ENCODE data around the gene NEGR1. TPM values are rescaled to one million over a fixed set of nuclear protein-coding genes. Genes with fewer than 3 reads are reported as not detected.
A peak's percentile ranks its signal among the peaks of the same experiment; 100 is the strongest.

NEGR1 gene
- total and polyA plus RNA-seq, 2 experiments from 2014 or later, result 1.0 to 2.8 TPM

GRCh38 chr1:71521655-71522264 is 760.6 kb downstream of the NEGR1 start:
- Histone ChIP-seq H3K4me2 (no peak overlapping the region), H4K20me1 (ENCODE audit: insufficient read depth, poor library complexity, severe bottlenecking) (no peaks in the 10 kb centered on the region), H3K9me3 (ENCODE audit: low read depth) (no peaks in the 10 kb centered on the region), H3K79me2 (no peaks in the 10 kb centered on the region), H3K27ac (no peak overlapping the region), H3K9me2 (replicated peaks; ENCODE audit: insufficient read depth) (no peaks in the 10 kb centered on the region), H3K27me3 (no peaks in the 10 kb centered on the region), H3K4me3 (no peak overlapping the region), H2AFZ (peak overlapping the region; percentile 36), H3K4me1 (ENCODE audit: insufficient read depth) (no peaks in the 10 kb centered on the region), H3K36me3 (replicated peaks; ENCODE audit: insufficient read depth, low read depth) (no peaks in the 10 kb centered on the region)
- peak; percentile 49 for DNase-seq (ENCODE audit: low spot score)
- no peak for TF ChIP-seq EZH2phosphoT487 (IDR thresholded peaks at IDR 0.05; ENCODE audit: low read depth, severe bottlenecking, unreplicated experiment)
- TF ChIP-seq, protein P1, sequence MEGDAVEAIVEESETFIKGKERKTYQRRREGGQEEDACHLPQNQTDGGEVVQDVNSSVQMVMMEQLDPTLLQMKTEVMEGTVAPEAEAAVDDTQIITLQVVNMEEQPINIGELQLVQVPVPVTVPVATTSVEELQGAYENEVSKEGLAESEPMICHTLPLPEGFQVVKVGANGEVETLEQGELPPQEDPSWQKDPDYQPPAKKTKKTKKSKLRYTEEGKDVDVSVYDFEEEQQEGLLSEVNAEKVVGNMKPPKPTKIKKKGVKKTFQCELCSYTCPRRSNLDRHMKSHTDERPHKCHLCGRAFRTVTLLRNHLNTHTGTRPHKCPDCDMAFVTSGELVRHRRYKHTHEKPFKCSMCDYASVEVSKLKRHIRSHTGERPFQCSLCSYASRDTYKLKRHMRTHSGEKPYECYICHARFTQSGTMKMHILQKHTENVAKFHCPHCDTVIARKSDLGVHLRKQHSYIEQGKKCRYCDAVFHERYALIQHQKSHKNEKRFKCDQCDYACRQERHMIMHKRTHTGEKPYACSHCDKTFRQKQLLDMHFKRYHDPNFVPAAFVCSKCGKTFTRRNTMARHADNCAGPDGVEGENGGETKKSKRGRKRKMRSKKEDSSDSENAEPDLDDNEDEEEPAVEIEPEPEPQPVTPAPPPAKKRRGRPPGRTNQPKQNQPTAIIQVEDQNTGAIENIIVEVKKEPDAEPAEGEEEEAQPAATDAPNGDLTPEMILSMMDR (IDR thresholded peaks at IDR 0.05; ENCODE audit: poor library complexity), result peak; percentile 76
- no peak for TF ChIP-seq EZH2 (IDR thresholded peaks at IDR 0.05; ENCODE audit: borderline replicate concordance)
- WGBS (ENCODE audit: low lambda C conversion rate, missing lambda C conversion rate), result 93% methylated on average over 1 of the region's 1 CpG

DNA sequence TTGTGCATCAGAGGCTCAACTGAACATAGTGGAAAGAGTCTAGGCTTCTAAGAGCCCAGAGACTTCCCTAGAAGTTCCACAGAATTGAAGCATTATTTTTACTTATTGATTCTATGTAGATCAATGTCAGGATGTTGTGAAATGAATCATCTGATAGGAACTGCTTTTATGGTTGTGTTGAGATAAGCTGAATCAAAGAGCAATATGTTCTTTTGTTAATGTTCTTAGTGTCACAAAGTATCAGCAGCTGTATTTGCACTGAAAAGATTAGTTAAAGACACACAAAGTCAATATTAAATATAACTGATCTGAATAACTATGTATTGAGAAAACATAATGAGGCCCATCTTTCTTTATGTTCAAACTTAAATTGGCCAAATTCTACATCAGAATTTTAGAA is 770.8 kb downstream of the NEGR1 start:
- H2AFZ ChIP-seq, result no peak overlapping the region
- H3K27ac ChIP-seq, result no peak overlapping the region
- no peaks in the 10 kb centered on the region for H3K79me2 ChIP-seq
- no peaks in the 10 kb centered on the region for H3K9me2 ChIP-seq (replicated peaks; ENCODE audit: insufficient read depth)
- DNase-seq (ENCODE audit: low spot score), result no peak
- no peaks in the 10 kb centered on the region for H4K20me1 ChIP-seq (ENCODE audit: insufficient read depth, poor library complexity, severe bottlenecking)
- H3K9me3 ChIP-seq (ENCODE audit: low read depth), result no peaks in the 10 kb centered on the region
- TF ChIP-seq EZH2 (IDR thresholded peaks at IDR 0.05; ENCODE audit: borderline replicate concordance), result no peak
- H3K4me2 ChIP-seq, result no peak overlapping the region
- no peak overlapping the region for H3K4me3 ChIP-seq
- no peaks in the 10 kb centered on the region for H3K27me3 ChIP-seq
- H3K4me1 ChIP-seq (ENCODE audit: insufficient read depth), result peaks cover 4% of the 10 kb centered on the region
- no peaks in the 10 kb centered on the region for H3K36me3 ChIP-seq (replicated peaks; ENCODE audit: insufficient read depth, low read depth)

DNA sequence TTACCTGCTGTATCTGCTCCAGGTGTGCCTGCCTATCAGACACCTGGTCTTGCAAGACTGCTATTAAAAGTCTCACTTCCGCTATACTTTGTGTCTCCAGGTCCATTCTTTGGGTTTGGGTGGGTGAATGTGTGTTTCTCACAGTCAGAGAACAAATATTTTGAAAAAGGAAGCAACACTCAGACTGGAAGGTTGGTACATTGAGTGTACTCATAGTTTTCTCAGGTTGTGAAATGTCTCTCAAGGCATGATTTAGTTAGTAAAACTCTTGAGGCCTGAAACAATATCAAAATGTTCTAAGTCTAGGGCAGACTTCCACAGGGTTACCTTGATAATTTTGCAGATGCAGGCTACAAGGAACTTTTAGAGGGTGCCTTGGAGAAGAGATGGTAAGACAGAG is 771.6 kb downstream of the NEGR1 start:
- Histone ChIP-seq H3K27ac (no peak overlapping the region), H3K9me3 (ENCODE audit: low read depth) (no peaks in the 10 kb centered on the region), H3K4me1 (ENCODE audit: insufficient read depth) (peaks cover 4% of the 10 kb centered on the region), H3K79me2 (no peaks in the 10 kb centered on the region), H3K36me3 (replicated peaks; ENCODE audit: insufficient read depth, low read depth) (no peaks in the 10 kb centered on the region), H4K20me1 (ENCODE audit: insufficient read depth, poor library complexity, severe bottlenecking) (no peaks in the 10 kb centered on the region), H3K4me2 (no peak overlapping the region), H3K9me2 (replicated peaks; ENCODE audit: insufficient read depth) (no peaks in the 10 kb centered on the region), H2AFZ (no peak overlapping the region), H3K27me3 (no peaks in the 10 kb centered on the region), H3K4me3 (no peak overlapping the region)
- WGBS (ENCODE audit: low lambda C conversion rate, missing lambda C conversion rate), result 86% methylated on average over 1 of the region's 1 CpG
- no peak for DNase-seq (ENCODE audit: low spot score)
- TF ChIP-seq, protein P1 (IDR thresholded peaks at IDR 0.05; ENCODE audit: poor library complexity), result no peak
- TF ChIP-seq EZH2 (IDR thresholded peaks at IDR 0.05; ENCODE audit: borderline replicate concordance) (no peak), EZH2phosphoT487 (IDR thresholded peaks at IDR 0.05; ENCODE audit: low read depth, severe bottlenecking, unreplicated experiment) (no peak)

DNA sequence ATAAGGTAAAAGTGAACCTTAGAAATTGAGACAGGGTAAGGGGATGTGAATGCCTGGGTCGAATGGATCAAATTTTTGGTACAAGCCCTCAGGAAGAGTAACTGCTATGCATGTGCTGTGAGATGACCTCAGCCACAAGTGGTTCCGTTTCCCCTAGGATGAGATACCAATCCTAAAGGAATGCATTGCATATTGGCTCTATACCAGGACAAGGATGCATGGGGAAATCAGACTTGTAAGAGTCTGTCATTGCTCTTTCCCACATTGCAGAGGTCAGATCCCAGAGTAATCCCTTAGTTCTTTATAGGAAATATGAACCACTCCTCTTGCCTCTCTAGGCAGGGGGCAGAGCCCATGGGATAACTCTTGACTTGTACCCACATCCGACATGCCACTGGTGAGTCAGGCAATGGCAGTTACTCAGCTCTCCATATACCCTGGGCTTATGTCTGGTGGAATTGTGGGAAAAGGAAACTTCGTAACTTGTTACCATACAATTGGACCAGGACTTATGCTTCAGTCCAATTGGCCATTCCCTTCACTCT is 773.2 kb downstream of the NEGR1 start:
- Histone ChIP-seq H3K4me2 (no peak overlapping the region), H3K4me3 (no peak overlapping the region), H3K79me2 (no peaks in the 10 kb centered on the region), H2AFZ (no peak overlapping the region), H3K36me3 (replicated peaks; ENCODE audit: insufficient read depth, low read depth) (no peaks in the 10 kb centered on the region), H3K27me3 (no peaks in the 10 kb centered on the region), H4K20me1 (ENCODE audit: insufficient read depth, poor library complexity, severe bottlenecking) (no peaks in the 10 kb centered on the region), H3K27ac (no peak overlapping the region), H3K9me3 (ENCODE audit: low read depth) (no peaks in the 10 kb centered on the region), H3K9me2 (replicated peaks; ENCODE audit: insufficient read depth) (no peaks in the 10 kb centered on the region), H3K4me1 (ENCODE audit: insufficient read depth) (peaks cover 4% of the 10 kb centered on the region)
- TF ChIP-seq EZH2 (IDR thresholded peaks at IDR 0.05; ENCODE audit: borderline replicate concordance) (no peak), EZH2phosphoT487 (IDR thresholded peaks at IDR 0.05; ENCODE audit: low read depth, severe bottlenecking, unreplicated experiment) (no peak)
- TF ChIP-seq, protein P1 (IDR thresholded peaks at IDR 0.05; ENCODE audit: poor library complexity), result no peak
- WGBS (ENCODE audit: low lambda C conversion rate, missing lambda C conversion rate), result 85% methylated on average over 4 of the region's 4 CpGs
- no peak for DNase-seq (ENCODE audit: low spot score)

All from hepatocyte (in vitro differentiated cells).